Stimulated activated CD4-positive, alpha-beta T cell treated with anti-CD3 and anti-CD28 coated beads, TNF-alpha, amount 100 ng/mL, for 1 hour (primary cell): ENCODE data around the gene SLAMF1.
"Not testable (repeated sequence)": the region's sequence is repeated elsewhere in the genome, so short reads cannot be mapped to it uniquely, and the experiment has no call there.

ENCODE experiments used
- DNase-seq, 3 donors: peaks; one replicate each; pipeline ENCODE4 v3.0.0-alpha.2; 2020; ENCODE audit warnings: low read depth in 3 of 3, low spot score in 1 of 3

Gene SLAMF1

DNA sequence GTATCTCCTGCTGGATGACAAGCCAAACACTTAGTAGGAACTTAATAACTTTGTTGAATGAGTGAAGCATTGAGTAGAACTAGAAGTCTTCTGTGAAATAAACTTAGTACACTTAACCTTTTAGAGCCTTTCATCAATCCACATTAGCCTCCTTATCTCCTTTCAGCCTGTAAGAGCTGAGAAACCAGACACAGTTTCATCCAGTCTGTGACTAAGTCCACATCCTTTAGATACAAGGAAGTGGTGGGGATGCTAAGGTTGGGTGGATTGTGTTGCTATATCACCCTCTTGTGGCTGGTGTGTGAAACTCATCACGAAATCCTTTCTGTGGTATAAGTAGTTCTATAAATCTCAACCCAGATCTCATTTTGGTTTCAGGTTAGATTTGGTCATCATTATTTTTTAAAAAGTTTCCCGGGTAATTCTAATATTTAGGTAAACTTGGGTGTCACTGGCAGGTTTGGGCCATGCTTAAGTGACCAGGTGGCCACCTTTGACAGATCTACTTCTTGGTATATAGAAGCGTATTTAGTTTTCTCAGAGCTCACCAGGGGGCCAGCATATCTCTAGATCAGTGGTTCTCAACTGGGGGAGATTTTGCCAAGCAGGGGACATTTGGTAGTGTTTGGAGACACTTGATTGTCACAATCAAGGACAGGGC lies 39.7 kb downstream of the SLAMF1 start:
- DNase-seq, result peak in 2 of 3 donors; percentile 44 to 50

DNA sequence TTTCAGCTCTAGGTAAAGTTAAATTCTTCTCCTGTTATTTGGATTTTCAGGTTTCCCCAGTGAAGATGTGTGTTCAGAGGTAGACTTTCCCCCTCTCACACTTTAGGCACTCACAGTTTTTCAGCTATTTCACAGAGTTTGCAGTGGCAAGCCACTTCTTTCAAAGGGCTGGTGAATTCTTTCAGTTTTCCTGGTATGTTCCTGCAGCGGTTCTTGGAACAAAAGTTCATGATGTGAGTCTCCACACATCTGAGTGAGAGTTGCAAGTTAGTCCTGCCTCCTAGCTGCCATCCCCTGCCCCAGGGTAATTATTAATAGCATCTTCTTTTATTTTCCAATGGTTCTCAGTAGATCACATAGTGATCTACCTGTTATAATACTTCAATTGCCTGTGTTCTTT lies 40.2 kb downstream of the SLAMF1 start:
- no peak for DNase-seq

DNA sequence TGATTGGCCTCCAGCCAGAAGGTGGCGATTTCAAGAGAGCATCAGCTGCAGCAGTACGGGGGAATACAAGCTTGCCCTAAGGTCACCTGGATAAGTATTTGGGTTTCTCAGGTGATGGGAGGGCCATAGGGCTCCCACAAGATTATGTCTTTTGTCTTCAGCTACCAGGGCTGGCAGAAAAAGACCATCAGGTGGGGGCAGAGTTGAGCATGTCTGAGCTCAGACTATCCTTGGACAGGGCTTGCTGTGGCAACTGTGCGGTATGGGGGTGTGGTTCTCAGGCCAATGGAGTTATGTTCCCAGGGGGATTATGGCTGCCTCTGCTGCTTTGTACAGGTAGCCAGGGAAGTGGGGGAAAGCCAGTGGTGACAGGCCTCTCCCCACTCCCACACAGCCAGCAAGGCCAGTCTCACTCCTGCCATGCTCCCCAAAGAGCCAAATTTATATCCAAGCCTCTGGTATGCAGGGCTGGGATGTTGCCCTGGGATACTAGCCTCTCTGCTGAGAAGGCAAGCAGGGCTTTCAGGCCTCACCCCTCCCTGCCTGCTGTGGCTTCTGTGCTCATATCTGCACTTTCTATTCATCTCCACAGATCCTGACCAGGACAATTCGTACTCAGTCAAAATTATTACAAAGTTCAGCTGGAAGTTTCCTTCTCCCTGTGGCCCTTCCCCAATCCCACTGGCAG lies 40.9 kb downstream of the SLAMF1 start:
- no peak for DNase-seq

GRCh38 chr1:160605205-160605604 lies 41.6 kb downstream of the SLAMF1 start:
- DNase-seq, result no peak

DNA sequence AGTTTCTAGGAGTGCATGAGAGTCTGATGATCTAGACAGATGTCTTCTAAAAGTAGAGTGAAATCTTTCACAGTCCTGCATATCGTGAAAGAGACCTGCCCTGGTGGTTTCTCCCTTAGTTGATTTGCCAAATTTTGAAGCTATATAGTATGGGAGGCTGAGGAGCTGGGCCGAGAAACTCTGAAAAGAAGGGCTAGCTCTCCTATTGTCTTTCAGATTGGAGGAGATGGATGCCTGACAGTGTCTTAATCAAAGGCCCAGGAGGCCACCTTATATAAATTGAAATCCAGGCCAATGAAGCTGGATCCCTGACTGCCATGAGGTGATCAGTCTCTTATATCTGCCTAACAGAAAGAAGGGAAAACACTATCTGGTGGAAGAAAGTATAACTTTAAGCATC lies 49.1 kb downstream of the SLAMF1 start:
- no peak for DNase-seq

- no peak for DNase-seq
These were observed 49.8 kb downstream of the SLAMF1 start for GRCh38 chr1:160597051-160597450.

DNA sequence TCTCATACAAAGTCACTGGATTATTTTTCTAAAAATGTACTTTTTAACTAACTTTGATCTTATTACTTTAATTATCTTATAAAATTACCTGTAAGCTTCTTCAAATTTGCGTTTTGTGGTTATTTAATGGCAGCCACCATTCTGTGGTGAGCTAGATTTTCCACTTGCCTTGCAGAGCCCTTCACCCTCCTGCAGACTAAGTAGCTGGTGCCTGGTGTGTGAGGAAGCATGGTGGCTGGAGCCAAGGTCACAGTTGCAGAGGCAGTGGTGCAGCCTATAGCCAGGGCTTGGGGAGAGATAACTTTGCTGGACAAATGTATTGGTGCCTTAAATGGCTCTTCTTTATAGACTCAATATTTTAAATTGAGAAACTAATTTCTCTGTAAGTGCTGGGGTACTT lies 56.4 kb downstream of the SLAMF1 start:
- no peak for DNase-seq

DNA sequence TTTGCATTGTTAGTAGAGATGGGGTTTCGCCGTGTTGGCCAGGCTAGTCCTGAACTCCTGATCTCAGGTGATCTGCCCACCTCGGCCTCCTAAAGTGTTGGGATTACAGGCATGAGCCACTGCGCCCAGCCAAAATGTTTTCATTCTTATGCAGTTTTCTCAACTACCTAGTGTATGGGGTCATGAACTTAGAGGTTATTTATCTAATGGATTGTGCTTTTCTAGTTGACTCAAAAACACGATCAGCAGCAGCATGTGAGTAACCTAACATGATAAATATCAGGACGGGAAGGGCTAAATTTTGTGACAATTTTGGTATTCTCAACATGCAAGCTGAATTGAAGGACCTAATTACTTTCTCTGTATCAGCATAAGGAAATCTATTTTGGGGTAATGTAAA lies 58.4 kb downstream of the SLAMF1 start:
- no peak for DNase-seq

GRCh38 chr1:160584784-160585183 lies 62.1 kb downstream of the SLAMF1 start:
- DNase-seq, result no peak

DNA sequence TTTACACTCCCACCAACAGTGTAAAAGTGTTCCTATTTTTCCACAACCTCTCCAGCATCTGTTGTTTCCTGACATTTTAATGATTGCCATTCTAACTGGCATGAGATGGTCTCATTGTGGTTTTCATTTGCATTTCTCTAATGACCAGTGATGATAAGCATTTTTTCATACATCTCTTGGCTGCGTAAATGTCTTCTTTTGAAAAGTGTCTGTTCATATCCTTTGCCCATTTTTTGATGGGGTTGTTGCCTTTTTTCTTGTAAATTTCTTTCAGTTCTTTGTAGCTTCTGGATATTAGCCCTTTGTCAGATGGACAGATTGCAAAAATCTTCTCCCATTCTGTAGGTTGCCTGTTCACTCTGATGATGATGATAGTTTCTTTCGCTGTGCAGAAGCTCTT lies 63.9 kb downstream of the SLAMF1 start:
- DNase-seq, result not testable (repeated sequence)

- no peak for DNase-seq
These were observed 64.9 kb downstream of the SLAMF1 start for GRCh38 chr1:160581961-160582360.

DNA sequence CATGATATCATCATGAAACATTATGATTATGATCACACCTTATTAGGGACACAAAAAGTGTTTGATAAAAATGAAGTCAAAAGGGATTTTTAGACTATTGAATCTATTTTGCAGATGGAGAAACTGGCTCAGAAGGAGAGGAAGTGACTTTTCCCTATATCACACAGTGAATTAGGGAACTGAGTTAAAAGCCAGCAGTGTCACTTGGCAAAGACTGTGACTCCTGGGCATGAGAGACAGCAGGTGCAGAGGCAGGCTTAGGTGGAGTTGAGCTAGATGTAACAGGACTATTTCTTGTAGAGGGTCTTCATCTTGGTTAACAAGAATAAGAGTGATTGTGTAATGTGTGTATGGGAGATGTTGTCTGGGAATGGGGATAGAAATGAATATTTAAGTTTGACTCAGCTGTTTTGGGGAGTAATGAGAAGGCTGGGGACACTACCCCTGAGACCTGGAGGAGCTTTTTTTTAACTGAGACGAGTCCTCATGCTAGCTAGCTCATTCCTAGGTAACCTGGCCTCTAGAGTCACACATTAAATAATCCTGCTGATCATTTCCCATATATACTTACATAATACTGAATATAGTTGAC lies 66.5 kb downstream of the SLAMF1 start:
- no peak for DNase-seq

GRCh38 chr1:160579216-160579701 lies 67.6 kb downstream of the SLAMF1 start, which contains the start of gene CD84:
TSS of gene CD84 (minus strand) at chr1:160579496. CDS start at chr1:160579437, 59 bp downstream.
- no peak for DNase-seq

GRCh38 chr1:160578525-160579191 lies 68.2 kb downstream of the SLAMF1 start:
- no peak for DNase-seq

DNA sequence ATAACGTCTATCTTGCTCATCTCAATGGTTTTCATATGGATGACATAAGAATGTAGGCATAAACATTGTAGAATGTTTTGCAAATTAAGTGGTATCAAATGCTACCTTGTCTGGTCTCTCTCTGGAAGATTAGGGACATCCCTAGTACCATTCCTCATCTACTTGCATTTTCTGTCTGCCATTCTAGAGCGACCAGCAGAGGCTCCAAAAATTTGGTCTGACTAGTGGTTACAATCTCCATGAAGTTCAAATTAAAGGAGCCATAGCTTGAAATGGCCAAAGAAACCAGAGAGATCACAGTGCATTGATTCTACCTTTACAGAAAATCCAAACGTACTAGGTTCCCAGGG lies 68.7 kb downstream of the SLAMF1 start:
- no peak for DNase-seq

GRCh38 chr1:160577671-160578070 lies 69.2 kb downstream of the SLAMF1 start:
- no peak for DNase-seq

DNA sequence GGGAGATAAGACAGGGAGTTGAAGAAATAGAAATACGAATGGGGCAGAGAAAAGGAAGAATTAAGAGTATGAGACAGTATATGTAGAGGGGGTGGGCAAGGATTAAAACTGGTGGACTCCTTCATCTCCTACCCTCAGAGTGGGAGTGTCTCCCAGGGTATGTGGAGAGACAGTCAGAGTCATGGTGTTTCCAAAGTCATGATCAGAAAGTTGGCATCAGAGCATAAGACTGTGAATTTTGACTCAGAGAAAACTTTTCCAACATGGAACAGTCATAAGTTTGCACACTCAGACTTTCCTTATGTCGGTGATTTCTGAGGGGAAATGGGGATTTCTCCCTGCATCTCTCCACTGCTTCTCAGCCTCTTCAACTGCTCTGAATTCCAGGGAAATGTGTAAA lies 70.0 kb downstream of the SLAMF1 start:
- DNase-seq, result no peak

DNA sequence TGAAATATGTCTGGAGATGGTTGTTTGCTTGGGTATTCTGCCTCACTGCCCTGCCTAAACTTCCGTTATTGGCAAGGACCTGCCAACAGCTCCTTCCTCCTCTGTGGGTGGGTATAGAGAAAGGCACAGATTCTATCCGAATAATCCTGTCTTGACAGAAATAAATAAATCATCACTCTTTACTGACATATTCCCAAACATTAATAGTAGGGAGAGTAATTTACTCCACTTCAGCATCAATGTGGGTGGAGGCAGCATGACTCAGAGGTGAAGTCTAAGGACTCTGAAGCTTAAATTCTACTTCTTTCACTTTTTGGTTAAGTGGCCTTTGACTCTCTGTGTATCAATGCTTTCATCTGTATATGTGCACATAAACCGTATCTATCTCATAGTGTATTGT lies 70.5 kb downstream of the SLAMF1 start:
- peak in 1 of 3 donors; percentile 24 for DNase-seq

DNA sequence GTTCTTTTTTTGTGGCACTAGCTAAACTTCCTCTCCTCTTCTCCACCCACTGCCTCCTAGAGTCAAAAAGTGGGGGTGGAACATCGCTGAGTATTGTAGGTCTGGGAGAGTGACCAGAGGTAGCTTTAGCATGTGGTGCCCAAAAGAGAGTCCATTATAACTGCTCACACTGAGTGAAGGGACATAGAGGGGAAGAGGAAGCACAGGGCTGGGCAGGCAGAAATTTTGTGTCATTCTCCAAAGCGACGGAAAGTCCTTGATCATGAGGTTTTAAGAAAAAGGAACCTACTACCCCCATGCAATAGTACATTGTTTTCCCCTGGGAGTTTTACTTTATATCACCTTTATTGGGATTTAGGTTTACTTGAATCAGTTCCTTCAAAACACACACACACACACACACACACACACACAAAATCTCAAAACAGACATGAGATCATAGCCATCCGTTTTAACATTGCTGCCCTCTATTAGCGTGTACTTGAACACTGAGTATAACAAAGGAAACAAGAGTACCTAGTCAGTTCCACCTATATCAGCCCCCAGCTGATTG lies 71.7 kb downstream of the SLAMF1 start:
- no peak for DNase-seq

DNA sequence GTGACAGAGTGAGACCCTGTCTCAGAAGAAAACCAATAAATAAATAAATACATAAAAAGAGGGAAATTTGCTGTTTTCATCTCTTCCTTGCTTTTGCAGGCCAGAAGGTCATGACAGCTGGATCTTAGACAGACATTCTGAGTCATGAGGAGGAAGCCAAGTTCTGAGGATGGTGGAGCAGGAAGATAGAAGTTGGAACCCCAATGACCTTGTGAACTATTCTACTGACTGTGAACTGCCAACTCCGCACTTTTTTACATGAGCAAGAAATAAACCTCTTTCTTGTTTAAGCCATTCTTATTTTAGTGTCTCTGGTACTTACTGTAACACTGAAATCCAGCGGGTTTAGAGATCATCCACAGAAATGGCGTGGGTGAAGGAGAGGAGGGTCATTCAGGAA lies 76.0 kb downstream of the SLAMF1 start:
- DNase-seq, result no peak

DNA sequence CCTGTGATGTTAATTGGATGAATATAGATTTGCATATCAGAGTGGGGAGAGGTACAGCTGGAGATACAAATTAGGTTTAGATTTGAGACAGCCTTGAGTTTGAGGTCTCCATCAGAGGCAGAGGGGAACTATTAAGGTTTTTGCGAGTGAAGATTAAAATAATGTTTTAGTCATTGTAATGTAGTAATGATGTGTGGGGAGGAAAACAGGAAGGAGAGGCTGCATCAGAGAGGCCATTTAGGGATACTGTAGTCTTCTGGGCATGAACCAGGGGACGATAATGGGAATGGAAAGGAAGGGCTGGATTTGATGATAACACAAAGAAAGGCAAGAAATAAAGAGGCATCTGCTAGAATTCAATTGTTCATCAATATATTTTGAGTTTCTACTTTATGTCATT lies 77.0 kb downstream of the SLAMF1 start:
- DNase-seq, result no peak
